ENCODE measurements around the gene CHCHD3. TPM values are rescaled to one million over a fixed set of nuclear protein-coding genes. Genes with fewer than 3 reads are reported as not detected.

Gene CHCHD3
- total and polyA plus RNA-seq, 9 of the 15 experiments (the other 6 are each of a cell fraction or from before 2014, with no cell fraction given): 66.2 to 279 (median 204) TPM

GRCh38 chr7:133001727-133002126 is 80.2 kb downstream of the CHCHD3 start (continued):
- TF ChIP-seq, protein P1, sequence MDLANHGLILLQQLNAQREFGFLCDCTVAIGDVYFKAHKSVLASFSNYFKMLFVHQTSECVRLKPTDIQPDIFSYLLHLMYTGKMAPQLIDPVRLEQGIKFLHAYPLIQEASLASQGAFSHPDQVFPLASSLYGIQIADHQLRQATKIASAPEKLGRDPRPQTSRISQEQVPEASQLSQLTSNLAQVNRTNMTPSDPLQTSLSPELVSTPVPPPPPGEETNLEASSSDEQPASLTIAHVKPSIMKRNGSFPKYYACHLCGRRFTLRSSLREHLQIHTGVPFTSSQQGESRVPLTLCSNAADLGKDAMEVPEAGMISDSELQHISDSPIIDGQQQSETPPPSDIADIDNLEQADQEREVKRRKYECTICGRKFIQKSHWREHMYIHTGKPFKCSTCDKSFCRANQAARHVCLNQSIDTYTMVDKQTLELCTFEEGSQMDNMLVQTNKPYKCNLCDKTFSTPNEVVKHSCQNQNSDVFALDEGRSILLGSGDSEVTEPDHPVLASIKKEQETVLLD (IDR thresholded peaks at IDR 0.05): no peak
- TF ChIP-seq LARP7 (IDR thresholded peaks at IDR 0.05): no peak
- TF ChIP-seq ETV1 (tag; conservative IDR thresholded peaks at IDR 0.05; ENCODE audit: low read depth): no peak
- no peak for TF ChIP-seq ZBTB33 (CRISPR knock-in tag; IDR thresholded peaks at IDR 0.05)
- no peak for TF ChIP-seq SIN3A (IDR thresholded peaks at IDR 0.05; ENCODE audit: borderline replicate concordance in 2 of 2, control insufficient read depth in 1 of 2, low read depth in 2 of 2, low read length in 2 of 2)
- no peak for TF ChIP-seq CBX3 (IDR thresholded peaks at IDR 0.05; ENCODE audit: borderline replicate concordance in 1 of 2, low read length in 2 of 2)
- no peak for TF ChIP-seq MED1 (CRISPR knock-in tag; IDR thresholded peaks at IDR 0.05; ENCODE audit: borderline replicate concordance)
- no peak for TF ChIP-seq HEY1 (CRISPR knock-in tag; IDR thresholded peaks at IDR 0.05; ENCODE audit: borderline replicate concordance)
- no peak for TF ChIP-seq KLF13 (tag; IDR thresholded peaks at IDR 0.05; ENCODE audit: borderline replicate concordance, low read depth)

Measured in K562 (cell line).